PC-9 (cell line): ENCODE data around the gene IQSEC1. TPM values are rescaled to one million over a fixed set of nuclear protein-coding genes. Genes with fewer than 3 reads are reported as not detected.

Source experiments
- BruUV-seq: library from RNA; stranded (reverse); fragments of 400-500 nt; replicated peaks from 2 replicates; lab custom pipeline; 2021; lab: Mats Ljungman, UMichigan
- CTCF ChIA-PET: fragments of 300-600 bp; sonication (Branson Sonifier 250); formaldehyde crosslinking; loops from one replicate; lab custom pipeline; 2022; ENCODE audit warnings: antibody characterized with exemption; lab: Charles Lee
- POLR2A ChIA-PET: fragments of 300-600 bp; sonication (Branson Sonifier 250); formaldehyde crosslinking; loops from one replicate; lab custom pipeline; 2022; ENCODE audit warnings: antibody characterized with exemption; ENCODE audit not compliant: unreplicated experiment; lab: Charles Lee
- DNase-seq, 2 experiments: peaks; one replicate each; pipeline versions ENCODE4 v3.0.0 to v3.0.0-alpha.2; 2015 to 2022; ENCODE audit warnings: mixed read lengths in 1 of 2
- H2AFZ ChIP-seq: fragments of 200-600 bp; sonication (generic); 2 replicates; pipeline ENCODE4 v1.8.1; 2017; ENCODE audit warnings: antibody characterized with exemption
- H3F3A ChIP-seq: fragments of 200-600 bp; sonication (generic); 2 replicates; pipeline ENCODE4 v1.8.1; 2017; ENCODE audit warnings: antibody characterized with exemption, mild to moderate bottlenecking, low read depth; ENCODE audit not compliant: insufficient read depth
- H3K27ac ChIP-seq: fragments of 200-600 bp; sonication (generic); 2 replicates; pipeline ENCODE4 v1.6.1; 2016; ENCODE audit warnings: mixed run types
- H3K27me3 ChIP-seq: fragments of 200-600 bp; sonication (generic); 2 replicates; pipeline ENCODE4 v1.6.1; 2016; ENCODE audit warnings: low read depth, mixed run types; ENCODE audit not compliant: insufficient read depth
- H3K36me3 ChIP-seq: fragments of 200-600 bp; sonication (generic); 2 replicates; pipeline ENCODE4 v1.6.1; 2016; ENCODE audit warnings: low read depth, mixed run types
- H3K4me1 ChIP-seq: fragments of 200-600 bp; sonication (generic); replicated peaks from 2 replicates; pipeline ENCODE4 v1.6.1; 2016; ENCODE audit warnings: mixed run types; ENCODE audit not compliant: insufficient read depth
- H3K4me2 ChIP-seq: fragments of 200-600 bp; sonication (generic); 2 replicates; pipeline ENCODE4 v1.6.1; 2017; ENCODE audit warnings: mixed run types
- H3K4me3 ChIP-seq: fragments of 200-600 bp; sonication (generic); 2 replicates; pipeline ENCODE4 v1.6.1; 2016; ENCODE audit warnings: mixed run types
- H3K79me2 ChIP-seq: fragments of 200-600 bp; sonication (generic); 2 replicates; pipeline ENCODE4 v1.6.1; 2017; ENCODE audit warnings: low read depth, mixed run types
- H3K9me2 ChIP-seq: fragments of 200-600 bp; sonication (generic); 2 replicates; pipeline ENCODE4 v1.8.1; 2017; ENCODE audit warnings: mild to moderate bottlenecking; ENCODE audit not compliant: insufficient read depth
- H3K9me3 ChIP-seq: fragments of 200-600 bp; sonication (generic); 2 replicates; pipeline ENCODE4 v1.8.1; 2016; ENCODE audit warnings: low read depth; ENCODE audit not compliant: insufficient read depth
- H4K20me1 ChIP-seq: fragments of 200-600 bp; sonication (generic); 2 replicates; pipeline ENCODE4 v1.8.1; 2017; ENCODE audit not compliant: insufficient read depth
- CTCF ChIP-seq: fragments of 200-600 bp; sonication (generic); conservative IDR thresholded peaks from 2 replicates; pipeline ENCODE4 v1.6.1; 2017; ENCODE audit warnings: mixed run types, antibody characterized with exemption, mild to moderate bottlenecking, moderate library complexity
- EZH2 ChIP-seq: fragments of 200-600 bp; sonication (generic); IDR thresholded peaks from 2 replicates; pipeline ENCODE4 v1.8.0; 2017; ENCODE audit warnings: antibody characterized with exemption, low read depth
- intact Hi-C: fragments of 100-400 bp; cut with micrococcal nuclease; formaldehyde crosslinking; loops from one replicate; pipeline ENCODE4 v1.10.0; 2022; ENCODE audit not compliant: unreplicated experiment
- total RNA-seq: library from RNA; stranded (reverse); gene quantifications from 2 replicates; pipeline ENCODE4 v1.2.3, GENCODE V29; 2021

Gene IQSEC1
- total RNA-seq, 1 experiment from 2014 or later: 30.7 TPM

GRCh38 chr3:13016083-13016720 lies 57.0 kb downstream of the IQSEC1 start:
- H3K4me3 ChIP-seq: no peak overlapping the region
- POLR2A ChIA-PET: no interaction called here

GRCh38 chr3:13015286-13016082 lies 57.7 kb downstream of the IQSEC1 start:
- BruUV-seq: no TSS peak
- Histone ChIP-seq H3K4me3 (no peak overlapping the region), H3K9me2 (no peaks in the 10 kb centered on the region), H3K27ac (no peak overlapping the region), H3F3A (peaks cover 29% of the 10 kb centered on the region), H4K20me1 (no peaks in the 10 kb centered on the region), H3K79me2 (peaks cover 25% of the 10 kb centered on the region), H3K27me3 (no peaks in the 10 kb centered on the region), H3K4me2 (no peak overlapping the region), H3K9me3 (no peaks in the 10 kb centered on the region), H3K36me3 (no peaks in the 10 kb centered on the region), H2AFZ (no peak overlapping the region), H3K4me1 (peaks cover 52% of the 10 kb centered on the region)
- DNase-seq: peak in 1 of 2 experiments; percentile 25
- POLR2A ChIA-PET: interaction anchor here (0.6 kb wide), 1 partner anchor 436 kb away, joined by 5 read pairs; no protein-coding TSS in a partner anchor
- CTCF ChIA-PET: no interaction called here
- intact Hi-C loops: no loop called here
- TF ChIP-seq CTCF (no peak), EZH2 (no peak)

More at GRCh38 chr3:13016083-13016720, 57.0 kb downstream of the IQSEC1 start:
- Histone ChIP-seq H3F3A (peaks cover 22% of the 10 kb centered on the region), H3K9me3 (no peaks in the 10 kb centered on the region), H3K36me3 (no peaks in the 10 kb centered on the region), H3K4me1 (peaks cover 52% of the 10 kb centered on the region), H3K4me2 (no peak overlapping the region), H3K9me2 (no peaks in the 10 kb centered on the region), H3K27ac (no peak overlapping the region), H2AFZ (no peak overlapping the region), H3K79me2 (peaks cover 25% of the 10 kb centered on the region), H4K20me1 (no peaks in the 10 kb centered on the region), H3K27me3 (no peaks in the 10 kb centered on the region)
- no peak for DNase-seq
- CTCF ChIA-PET: no interaction called here
- no TSS peak for BruUV-seq
- intact Hi-C loops: no loop called here
- TF ChIP-seq EZH2 (no peak), CTCF (no peak)

- H3K9me2 ChIP-seq: no peaks in the 10 kb centered on the region
- DNase-seq: no peak
- POLR2A ChIA-PET: no interaction called here
- no TSS peak for BruUV-seq
- peaks cover 25% of the 10 kb centered on the region; the same call in 1 of the 2 replicates for H3K79me2 ChIP-seq
- no peaks in the 10 kb centered on the region for H3K36me3 ChIP-seq
- no peaks in the 10 kb centered on the region for H3K9me3 ChIP-seq
- no peak overlapping the region for H3K4me3 ChIP-seq
- CTCF ChIA-PET: no interaction called here
- TF ChIP-seq CTCF (no peak), EZH2 (no peak)
- H3K4me1 ChIP-seq: peaks cover 50% of the 10 kb centered on the region
- H3F3A ChIP-seq: peaks cover 34% of the 10 kb centered on the region
- no peak overlapping the region for H3K27ac ChIP-seq
- H3K4me2 ChIP-seq: no peak overlapping the region
- no peak overlapping the region for H2AFZ ChIP-seq
- intact Hi-C loops: no loop called here
- H4K20me1 ChIP-seq: no peaks in the 10 kb centered on the region
- no peaks in the 10 kb centered on the region for H3K27me3 ChIP-seq
Observed at GRCh38 chr3:13014755-13015285, 58.4 kb downstream of the IQSEC1 start.
